IMR-90 (cell line): ENCODE results near the gene NUP210L. TPM values are rescaled to one million over a fixed set of nuclear protein-coding genes. Genes with fewer than 3 reads are reported as not detected.

ENCODE experiments used
- ATAC-seq: fragments of 200-7000 bp; cut with Tn5 transposase; 2 replicates; pipeline ENCODE4 v1.9.1; 2020; ENCODE audit warnings: low read depth, mild to moderate bottlenecking, moderate library complexity
- BruUV-seq: library from RNA; stranded (reverse); fragments of 400-500 nt; replicated peaks from 2 replicates; lab custom pipeline; 2021; lab: Mats Ljungman, UMichigan
- CTCF ChIA-PET: fragments of 300-600 bp; formaldehyde crosslinking; extraction: SDS; loops from one replicate; lab custom pipeline; 2021; ENCODE audit warnings: antibody characterized with exemption; lab: Yijun Ruan, JAX
- POLR2A ChIA-PET: fragments of 300-600 bp; sonication (Branson Sonifier 250); formaldehyde crosslinking; loops from one replicate; lab custom pipeline; 2022; ENCODE audit warnings: antibody characterized with exemption; ENCODE audit not compliant: unreplicated experiment; lab: Charles Lee
- DNase-seq: peaks from one replicate; pipeline ENCODE4 v3.0.0; 2013
- H2AFZ ChIP-seq: replicated peaks from 2 replicates; pipeline ENCODE3; 2013; ENCODE audit warnings: low read length, mild to moderate bottlenecking; ENCODE audit not compliant: poor library complexity
- H2AK5ac ChIP-seq: 2 replicates; pipeline ENCODE4 v1.6.1; 2013; ENCODE audit warnings: low read depth, low read length, inconsistent platforms
- H2AK9ac ChIP-seq: replicated peaks from 2 replicates; pipeline ENCODE3; 2013; ENCODE audit warnings: mild to moderate bottlenecking, low read depth, low read length, moderate library complexity; ENCODE audit not compliant: poor library complexity
- H2BK120ac ChIP-seq: 2 replicates; pipeline ENCODE4 v1.6.1; 2013; ENCODE audit warnings: low read depth, low read length, inconsistent platforms
- H2BK15ac ChIP-seq: 3 replicates; pipeline ENCODE4 v1.6.1; 2013; ENCODE audit warnings: low read depth, low read length, inconsistent platforms
- H2BK20ac ChIP-seq: 2 replicates; pipeline ENCODE4 v1.6.1; 2013; ENCODE audit warnings: low read depth, mild to moderate bottlenecking, inconsistent platforms, low read length, moderate library complexity
- H2BK5ac ChIP-seq: 2 replicates; pipeline ENCODE4 v1.6.1; 2013; ENCODE audit warnings: mild to moderate bottlenecking, low read depth, low read length, inconsistent platforms; ENCODE audit not compliant: poor library complexity, severe bottlenecking
- H3K14ac ChIP-seq: replicated peaks from 2 replicates; pipeline ENCODE4 v1.6.1; 2013; ENCODE audit warnings: low read depth, low read length, inconsistent platforms
- H3K18ac ChIP-seq: 2 replicates; pipeline ENCODE4 v1.6.1; 2013; ENCODE audit warnings: low read depth, low read length, control low read depth
- H3K23ac ChIP-seq: 2 replicates; pipeline ENCODE4 v1.6.1; 2013; ENCODE audit warnings: low read depth, low read length, inconsistent platforms
- H3K27ac ChIP-seq: 2 replicates; pipeline ENCODE4 v1.5.1; 2013; ENCODE audit warnings: mild to moderate bottlenecking, control low read depth, low read length; ENCODE audit not compliant: insufficient read depth
- H3K27me3 ChIP-seq: 2 replicates; pipeline ENCODE4 v1.6.1; 2013; ENCODE audit warnings: low read length; ENCODE audit not compliant: control insufficient read depth, insufficient read depth
- H3K36me3 ChIP-seq: 2 replicates; pipeline ENCODE4 v1.6.1; 2013; ENCODE audit warnings: low read length, mixed read lengths; ENCODE audit not compliant: control insufficient read depth, insufficient read depth
- H3K4ac ChIP-seq: 2 replicates; pipeline ENCODE4 v1.6.1; 2013; ENCODE audit warnings: low read depth, low read length, inconsistent platforms
- H3K4me1 ChIP-seq: 2 replicates; pipeline ENCODE4 v1.6.1; 2013; ENCODE audit warnings: low read length, mixed read lengths; ENCODE audit not compliant: control insufficient read depth, insufficient read depth
- H3K4me2 ChIP-seq: 2 replicates; pipeline ENCODE4 v1.6.1; 2013; ENCODE audit warnings: low read depth, mild to moderate bottlenecking, control low read depth, low read length, moderate library complexity
- H3K4me3 ChIP-seq: 2 replicates; pipeline ENCODE4 v1.5.1; 2013; ENCODE audit warnings: low read depth, mild to moderate bottlenecking, control low read depth, low read length, moderate library complexity; ENCODE audit not compliant: insufficient read depth
- H3K56ac ChIP-seq: 2 replicates; pipeline ENCODE4 v1.6.1; 2013; ENCODE audit warnings: low read length, inconsistent platforms; ENCODE audit not compliant: insufficient read depth; ENCODE audit errors: extremely low read depth
- H3K79me1 ChIP-seq, 2 experiments: 2 replicates each; pipeline ENCODE4 v1.6.1; 2013; ENCODE audit warnings: low read length in 2 of 2, inconsistent platforms in 1 of 2, low read depth in 1 of 2
- H3K9ac ChIP-seq: 2 replicates; pipeline ENCODE4 v1.6.1; 2013; ENCODE audit warnings: low read depth, low read length, control low read depth
- H3K9me1 ChIP-seq: 2 replicates; pipeline ENCODE4 v1.6.1; 2013; ENCODE audit warnings: low read length, inconsistent platforms; ENCODE audit not compliant: insufficient read depth
- H3K9me3 ChIP-seq: 2 replicates; pipeline ENCODE4 v1.6.1; 2013; ENCODE audit warnings: low read length; ENCODE audit not compliant: control insufficient read depth, insufficient read depth
- H4K20me1 ChIP-seq: 2 replicates; pipeline ENCODE4 v1.6.1; 2013; ENCODE audit warnings: low read length, inconsistent platforms; ENCODE audit not compliant: insufficient read depth
- H4K5ac ChIP-seq: 2 replicates; pipeline ENCODE4 v1.6.1; 2013; ENCODE audit warnings: mild to moderate bottlenecking, low read depth, low read length, control low read depth
- H4K8ac ChIP-seq, 2 experiments: 2 replicates each; pipeline ENCODE4 v1.6.1; 2013; ENCODE audit warnings: low read depth in 2 of 2, low read length in 2 of 2, control low read depth in 1 of 2, inconsistent platforms in 1 of 2
- H4K91ac ChIP-seq: 2 replicates; pipeline ENCODE4 v1.6.1; 2013; ENCODE audit warnings: low read depth, low read length, inconsistent platforms; ENCODE audit not compliant: insufficient read depth
- BHLHE40 ChIP-seq: fragments of 150-350 bp; IDR thresholded peaks from 2 replicates; pipeline ENCODE4 v1.6.1; 2016; ENCODE audit warnings: mild to moderate bottlenecking, low read depth, low read length
- CHD1 ChIP-seq: IDR thresholded peaks from 2 replicates; pipeline ENCODE4 v1.6.1; 2012; ENCODE audit warnings: low read depth, low read length, improper control_type of control experiment
- FOS ChIP-seq: fragments of 150-350 bp; IDR thresholded peaks from 2 replicates; pipeline ENCODE4 v1.6.1; 2016; ENCODE audit warnings: low read depth, low read length
- MAFK ChIP-seq: IDR thresholded peaks from 2 replicates; pipeline ENCODE4 v1.6.1; 2012; ENCODE audit warnings: low read depth, low read length, improper control_type of control experiment
- POLR2A ChIP-seq: IDR thresholded peaks from 2 replicates; pipeline ENCODE4 v1.6.1; 2012; ENCODE audit warnings: mild to moderate bottlenecking, low read depth, low read length
- RAD21 ChIP-seq: IDR thresholded peaks from 2 replicates; pipeline ENCODE4 v1.6.1; 2012; ENCODE audit warnings: low read length, improper control_type of control experiment
- RFX5 ChIP-seq: IDR thresholded peaks from 2 replicates; pipeline ENCODE4 v1.8.0; 2012; ENCODE audit warnings: low read depth, mild to moderate bottlenecking, low read length, moderate library complexity
- WGBS, 2 experiments: methylation state at CpG; one replicate each; pipeline versions ENCODE4 v1.1.5 to v1.1.7; 2013; ENCODE audit warnings: missing lambda C conversion rate in 2 of 2; ENCODE audit not compliant: insufficient read length in 1 of 2; ENCODE audit errors: extremely low coverage in 2 of 2; 5-methylcytosine and 5-hydroxymethylcytosine counted together
- dilution Hi-C: fragments of 300-500 bp; cut with HindIII; formaldehyde crosslinking; loops from one replicate; pipeline ENCODE4 v1.14.3; 2018; ENCODE audit warnings: low sequenced_read_pairs; ENCODE audit not compliant: unreplicated experiment
- in situ Hi-C: fragments of 300-500 bp; cut with MboI; formaldehyde crosslinking; loops from 3 replicates; pipeline ENCODE4 v1.14.3; 2019; ENCODE audit warnings: low sequenced_read_pairs, inconsistent platforms, mixed read lengths
- intact Hi-C: fragments of 100-400 bp; cut with micrococcal nuclease; formaldehyde crosslinking; loops from 2 replicates; pipeline ENCODE4 v1.10.0; 2022
- polyA plus RNA-seq, 3 experiments: library from polyadenylated mRNA; depleted of rRNA; stranded (reverse); fragments of >200 nt; gene quantifications; 2 replicates each; pipeline ENCODE4 v1.2.3, GENCODE V29; 2012; ENCODE audit warnings: low replicate concordance in 1 of 3
- total RNA-seq: library from RNA; depleted of rRNA; stranded (reverse); fragments of >200 nt; gene quantifications from 2 replicates; pipeline ENCODE4 v1.2.3, GENCODE V29; 2012

Gene NUP210L
- total and polyA plus RNA-seq, 2 of the 4 experiments (the other 2 are of a cell fraction), result under 0.01 to 0.02 TPM

DNA sequence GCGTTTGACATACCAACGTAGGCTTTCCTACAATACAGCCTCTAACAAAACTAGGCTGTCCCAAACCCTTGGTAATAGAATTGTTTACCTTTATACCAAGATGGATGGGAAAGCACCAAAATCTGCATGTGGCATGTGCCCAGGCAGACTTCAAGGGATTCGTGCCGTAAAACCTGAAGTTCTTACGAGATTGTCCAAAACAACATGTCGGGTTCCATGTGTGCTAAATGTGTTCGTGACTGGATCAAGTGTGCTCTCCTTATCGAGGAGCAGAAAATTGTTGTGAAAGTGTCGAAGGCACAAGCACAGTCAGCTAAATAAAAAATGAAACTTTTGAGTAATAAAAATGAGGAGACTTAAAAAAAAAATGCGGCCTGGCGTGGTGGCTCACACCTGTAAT is 159.2 kb downstream of the NUP210L start:
- no peaks in the 10 kb centered on the region for H3K9me3 ChIP-seq
- H3K9me1 ChIP-seq, result peaks cover 4% of the 10 kb centered on the region; the same call in 1 of the 2 replicates
- WGBS, 2 experiments, result 97% methylated on average over 6 of the region's 11 CpGs; no CpG with 5 or more reads in 1 of the 2 experiments
- H3K79me1 ChIP-seq, result peaks cover 17 to 37% of the 10 kb centered on the region in 2 experiments
- no peak overlapping the region for H2BK15ac ChIP-seq
- no peak overlapping the region for H3K56ac ChIP-seq
- POLR2A ChIA-PET, result no interaction called here
- in situ Hi-C loops, result no loop called here
- no peak overlapping the region for H3K9ac ChIP-seq
- peaks cover 28% of the 10 kb centered on the region for H3K36me3 ChIP-seq
- DNase-seq (no peak), ATAC-seq (no peak)
- no peak overlapping the region for H2BK20ac ChIP-seq
- no peak overlapping the region for H3K4ac ChIP-seq
- intact Hi-C loops, result no loop called here
- H2AFZ ChIP-seq, result no peak overlapping the region
- no peak overlapping the region for H2BK5ac ChIP-seq
- H3K4me1 ChIP-seq, result 0 out of 2 replicates have a peak, but pooled peaks cover 2% of the 10 kb centered on the region
- BruUV-seq, result no TSS peak
- dilution Hi-C loops, result no loop called here
- H3K23ac ChIP-seq, result no peak overlapping the region
- no peak overlapping the region for H4K5ac ChIP-seq
- no peak overlapping the region for H4K8ac ChIP-seq
- H2AK9ac ChIP-seq, result no peak overlapping the region
- CTCF ChIA-PET, result no interaction called here
- H3K18ac ChIP-seq, result no peak overlapping the region
- H3K27me3 ChIP-seq, result no peaks in the 10 kb centered on the region
- H4K91ac ChIP-seq, result no peak overlapping the region
- TF ChIP-seq RAD21 (no peak), POLR2A (no peak), MAFK (no peak), BHLHE40 (no peak), RFX5 (no peak), FOS (no peak), CHD1 (no peak)
- no peak overlapping the region for H3K27ac ChIP-seq
- H3K4me2 ChIP-seq, result no peak overlapping the region
- no peak overlapping the region for H2AK5ac ChIP-seq
- H3K4me3 ChIP-seq, result no peak overlapping the region
- no peak overlapping the region for H3K14ac ChIP-seq
- no peak overlapping the region for H2BK120ac ChIP-seq
- peaks cover 23% of the 10 kb centered on the region; the same call in 1 of the 2 replicates for H4K20me1 ChIP-seq
